HG03025 (cell line): ENCODE data around the gene GMCL2.

Experiments
- ATAC-seq: cut with Tn5 transposase; IDR thresholded peaks from one replicate; pipeline ENCODE4 v1.9.1; 2021; ENCODE audit warnings: mild to moderate bottlenecking, moderate library complexity; ENCODE audit not compliant: unreplicated experiment, low FRiP score

The GMCL2 gene

DNA sequence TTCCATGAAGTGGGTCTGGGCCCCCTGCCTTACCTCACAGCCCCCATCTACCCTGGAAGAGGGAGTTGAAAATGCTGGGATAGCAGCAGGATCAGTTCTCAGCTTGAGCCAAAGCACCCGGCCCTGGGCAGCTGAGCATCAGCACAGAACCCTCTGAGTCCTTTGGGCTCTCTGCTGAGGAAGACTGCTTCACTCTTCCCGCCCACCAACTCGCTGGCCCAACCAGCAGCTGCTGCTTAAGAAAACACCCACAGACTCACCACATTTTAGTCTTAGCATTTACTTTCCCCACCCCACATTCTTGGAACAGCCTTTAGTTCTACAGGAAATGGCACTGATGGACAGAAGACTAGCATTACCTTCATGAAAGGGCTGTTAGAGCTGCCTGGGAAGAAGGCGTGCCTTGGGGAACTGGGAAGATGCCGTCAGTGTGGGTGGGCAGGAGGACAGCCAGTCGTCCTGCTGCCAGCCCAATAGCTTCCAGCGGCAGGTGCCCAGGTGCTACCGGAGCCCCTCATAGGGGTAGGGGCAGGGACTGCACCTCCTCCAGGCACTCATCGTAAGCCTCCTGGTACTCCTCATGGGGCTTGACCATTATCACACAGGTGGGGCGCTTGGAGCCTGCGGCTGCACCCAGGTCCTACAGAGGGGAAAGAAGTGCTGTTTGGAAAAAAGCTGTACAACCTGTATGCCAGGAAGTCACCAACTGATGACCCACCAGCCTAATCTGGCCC lies 37.8 kb downstream of the GMCL2 start:
- ATAC-seq = no peak

DNA sequence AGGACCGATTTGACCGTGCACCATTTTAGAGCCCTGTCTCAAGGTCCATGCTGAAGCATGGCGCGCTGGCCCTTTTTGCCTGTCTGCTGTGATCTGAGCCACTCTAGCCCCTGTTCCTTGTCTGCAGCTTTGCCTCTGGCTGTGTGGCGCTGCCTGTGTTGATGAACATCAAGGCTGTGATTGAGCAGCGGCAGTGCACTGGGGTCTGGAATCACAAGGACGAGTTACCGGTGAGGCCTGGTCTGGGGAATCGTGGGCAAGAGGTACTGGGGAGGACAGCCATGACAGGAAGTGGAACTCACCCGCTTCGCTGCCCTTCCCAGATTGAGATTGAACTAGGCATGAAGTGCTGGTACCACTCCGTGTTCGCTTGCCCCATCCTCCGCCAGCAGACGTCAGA lies 39.8 kb downstream of the GMCL2 start:
- no peak for ATAC-seq

DNA sequence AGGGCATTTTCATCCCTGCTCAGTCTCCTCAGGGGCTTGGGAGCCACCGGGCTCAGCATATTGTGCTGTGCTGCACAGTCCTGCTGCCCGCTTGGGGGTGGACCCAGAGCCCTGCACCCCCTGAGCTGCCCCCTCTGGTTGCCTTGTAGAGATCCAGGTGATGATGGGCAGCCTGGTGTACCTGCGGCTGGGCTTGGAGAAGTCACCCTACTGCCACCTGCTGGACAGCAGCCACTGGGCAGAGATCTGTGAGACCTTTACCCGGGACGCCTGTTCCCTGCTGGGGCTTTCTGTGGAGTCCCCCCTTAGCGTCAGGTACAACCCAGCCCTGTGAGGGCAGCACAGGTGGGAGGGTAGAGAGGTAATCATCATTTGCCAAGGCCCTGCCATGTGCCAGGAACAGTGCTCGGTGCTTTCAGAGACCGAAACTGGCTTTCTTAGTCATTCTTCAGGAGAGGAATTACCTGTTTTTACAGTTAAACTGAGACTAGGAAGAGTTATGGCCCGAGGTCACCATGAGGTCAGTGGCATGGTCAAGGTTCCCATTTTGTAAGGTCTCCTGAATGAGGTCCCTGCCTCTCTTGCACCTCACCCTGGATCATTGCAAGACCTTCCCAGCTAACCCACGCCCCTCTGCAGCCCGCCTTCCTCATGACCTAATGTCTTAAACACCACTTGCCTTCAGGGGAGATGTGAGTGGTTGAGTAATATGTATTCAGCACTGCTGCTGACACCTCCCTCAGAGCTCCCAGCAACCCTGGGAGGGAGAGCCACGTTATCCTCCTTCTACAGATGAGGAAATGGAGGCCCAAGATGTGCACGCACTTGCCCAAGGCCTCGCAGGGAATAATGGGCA lies 41.0 kb downstream of the GMCL2 start:
- no peak for ATAC-seq

DNA sequence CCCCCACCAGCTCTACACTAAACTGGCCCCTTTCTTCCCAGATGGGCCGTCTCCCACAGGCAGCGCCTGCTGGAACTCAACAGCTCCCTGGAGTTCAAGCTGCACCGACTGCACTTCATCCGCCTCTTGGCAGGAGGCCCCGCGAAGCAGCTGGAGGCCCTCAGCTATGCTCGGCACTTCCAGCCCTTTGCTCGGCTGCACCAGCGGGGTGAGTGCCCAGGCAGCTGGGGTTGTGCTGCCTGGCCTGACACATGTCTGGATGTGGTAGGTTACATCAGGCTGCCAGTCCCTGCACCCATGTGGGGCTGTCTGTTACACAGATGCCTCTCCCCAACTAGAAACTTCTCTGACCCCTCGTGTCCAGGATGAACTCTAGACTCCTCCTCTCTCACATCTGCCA lies 43.3 kb downstream of the GMCL2 start:
- no peak for ATAC-seq

DNA sequence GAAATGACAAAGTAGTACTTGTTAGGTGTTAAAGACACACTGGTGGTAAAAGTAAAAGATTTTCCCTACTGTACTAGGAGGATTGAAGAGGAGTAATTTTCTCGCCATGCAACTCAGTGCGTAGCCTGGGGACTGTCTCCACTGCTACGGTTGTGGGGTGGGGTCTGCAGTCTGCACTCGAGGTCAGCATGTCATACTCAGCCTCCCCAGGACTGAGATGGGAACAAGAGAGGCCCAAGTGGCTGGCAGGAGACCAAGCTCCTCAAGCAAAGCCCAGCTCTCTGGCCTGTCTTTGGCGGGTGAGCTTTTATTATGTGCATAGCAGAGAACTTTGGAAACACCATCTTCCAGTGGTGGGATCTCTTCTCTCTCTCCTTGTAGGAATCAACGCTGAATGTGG lies 43.9 kb downstream of the GMCL2 start:
- no peak for ATAC-seq

DNA sequence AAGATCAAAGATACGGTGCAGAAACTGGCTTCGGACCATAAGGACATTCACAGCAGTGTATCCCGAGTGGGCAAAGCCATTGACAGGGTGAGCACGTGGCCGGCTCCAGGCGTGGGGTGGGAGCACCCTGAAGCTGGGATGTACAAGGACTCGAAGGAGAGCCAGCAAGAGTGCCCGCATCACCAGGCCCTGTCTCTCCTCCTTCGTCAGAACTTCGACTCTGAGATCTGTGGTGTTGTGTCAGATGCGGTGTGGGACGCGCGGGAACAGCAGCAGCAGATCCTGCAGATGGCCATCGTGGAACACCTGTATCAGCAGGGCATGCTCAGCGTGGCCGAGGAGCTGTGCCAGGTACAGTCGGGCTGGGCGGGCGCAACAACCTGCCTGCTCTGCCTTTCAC lies 44.5 kb downstream of the GMCL2 start:
- no peak for ATAC-seq

DNA sequence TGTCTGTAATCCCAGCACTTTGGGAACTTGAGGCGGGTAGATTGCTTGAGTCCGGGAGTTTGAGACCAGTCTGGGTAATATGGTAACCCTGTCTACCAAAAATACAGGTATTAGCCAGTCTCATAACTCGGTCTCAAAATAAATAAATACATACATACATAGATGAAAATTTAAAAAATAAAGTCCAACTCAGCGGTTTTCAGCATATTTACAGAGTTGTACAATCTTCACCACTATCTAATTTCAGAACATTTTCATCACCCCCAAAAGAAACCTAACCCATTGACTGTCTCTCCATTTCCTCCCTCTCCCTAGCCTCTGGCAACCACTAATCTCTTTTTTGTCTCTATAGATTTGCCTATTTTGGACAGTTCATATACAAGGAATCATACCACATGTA lies 45.6 kb downstream of the GMCL2 start:
- no peak for ATAC-seq

DNA sequence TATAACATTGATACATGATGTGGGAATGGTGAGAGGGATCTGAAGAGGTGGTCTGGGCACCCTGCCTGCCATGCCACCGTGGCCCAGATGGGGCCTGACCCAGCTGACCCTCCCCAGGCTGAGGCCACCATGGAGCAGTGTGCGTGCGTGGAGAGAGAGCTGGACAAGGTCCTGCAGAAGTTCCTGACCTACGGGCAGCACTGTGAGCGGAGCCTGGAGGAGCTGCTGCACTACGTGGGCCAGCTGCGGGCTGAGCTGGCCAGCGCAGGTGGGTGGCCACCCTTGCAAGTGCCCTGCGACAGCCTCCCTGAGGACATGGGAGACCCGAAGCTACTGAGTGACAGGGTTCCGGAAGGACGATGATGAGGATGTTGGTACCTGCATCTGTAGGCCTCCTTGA lies 49.2 kb downstream of the GMCL2 start:
- no peak for ATAC-seq

DNA sequence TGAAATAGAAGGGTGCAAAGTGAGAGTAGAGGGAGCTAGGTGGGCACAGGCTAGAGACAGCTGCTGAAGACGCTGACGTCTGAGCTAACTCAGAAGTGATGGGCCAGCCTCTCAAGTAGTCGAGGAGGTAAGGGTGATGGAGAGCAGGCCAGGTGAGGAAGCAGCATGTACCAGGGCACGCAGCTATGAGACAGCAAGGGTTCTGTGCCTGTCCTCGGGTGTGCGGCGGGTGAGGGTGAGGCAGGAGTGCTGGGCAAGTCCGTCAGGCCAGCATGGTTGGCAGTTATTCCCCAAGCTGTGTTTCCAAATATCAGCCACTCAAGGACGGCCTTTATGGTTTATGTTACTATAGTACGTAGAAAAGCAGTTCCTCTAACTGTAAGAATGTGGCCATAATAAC lies 50.2 kb downstream of the GMCL2 start:
- ATAC-seq = no peak
